ENCODE results near the gene LY6G6D. TPM values are rescaled to one million over a fixed set of nuclear protein-coding genes. Genes with fewer than 3 reads are reported as not detected.

The LY6G6D gene
- total and polyA plus RNA-seq, 7 experiments from 2014 or later, result not detected

- DNase-seq, result no peak
- no peaks in the 10 kb centered on the region for H3K9me3 ChIP-seq (ENCODE audit: control insufficient read depth in 2 of 3, low read length in 3 of 3)
- no peak overlapping the region for H3K4me3 Mint-ChIP-seq
- ChIA-PET CTCF (interaction anchor here (1.3 kb wide), 2 partner anchors 13 to 144 kb away, joined by 3 to 6 read pairs; no protein-coding TSS in a partner anchor), POLR2A (interaction anchor here (0.5 to 0.7 kb wide), 2 partner anchors 12 to 531 kb away, joined by 3 read pairs; no protein-coding TSS in a partner anchor)
- H3K4me3 ChIP-seq (ENCODE audit: low read length), result no peak overlapping the region
- no peaks in the 10 kb centered on the region for H3K27me3 Mint-ChIP-seq
- no peaks in the 10 kb centered on the region for H3K9me3 Mint-ChIP-seq
- H3K27ac Mint-ChIP-seq, result peak overlapping the region in 1 of 9 donors; percentile 61
- H3K36me3 Mint-ChIP-seq, result peaks cover 0 to 25% (median 10%) of the 10 kb centered on the region in 5 donors
- intact Hi-C loops (cut with micrococcal nuclease), result no loop called here
- no peak for ATAC-seq
- no peaks in the 10 kb centered on the region for H3K27me3 ChIP-seq (ENCODE audit: control insufficient read depth in 2 of 2, insufficient read depth in 2 of 2, low read length in 2 of 2)
- peaks cover 0 to 55% (median 21%) of the 10 kb centered on the region in 3 experiments for H3K36me3 ChIP-seq (ENCODE audit: control insufficient read depth in 2 of 3, insufficient read depth in 3 of 3, low read length in 3 of 3)
- H3K4me1 ChIP-seq (ENCODE audit: control insufficient read depth in 2 of 2, insufficient read depth in 2 of 2, low read length in 2 of 2), result peaks cover 3% of the 10 kb centered on the region in 2 donors
- peaks cover 2 to 15% (median 3%) of the 10 kb centered on the region in 7 donors for H3K4me1 Mint-ChIP-seq
- H3K27ac ChIP-seq (ENCODE audit: low read depth, low read length), result no peak overlapping the region
Measured at GRCh38 chr6:31686483-31686882, 28.7 kb upstream of the LY6G6D start.

DNA sequence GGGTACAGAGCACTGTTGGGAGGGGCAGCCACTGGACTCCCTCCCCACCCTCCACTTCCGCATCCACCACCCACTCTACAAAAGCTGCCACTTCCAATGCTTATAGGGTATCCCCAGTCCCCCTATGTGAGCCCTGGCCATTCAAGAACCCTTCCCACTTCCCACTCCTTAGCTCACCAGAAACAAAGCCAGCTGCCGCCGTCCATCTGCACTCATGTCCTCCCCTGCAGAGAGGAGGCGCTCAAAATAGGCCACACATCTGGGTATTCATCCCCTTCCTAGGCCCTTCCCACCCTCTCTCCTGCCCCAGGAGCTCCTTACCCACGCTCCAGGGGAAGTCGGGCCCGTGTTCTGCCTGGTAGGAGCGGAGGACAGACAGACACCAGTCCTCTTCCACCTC, 27.8 kb upstream of the LY6G6D start:
- DNase-seq, result no peak

GRCh38 chr6:31687860-31688693, 27.1 kb upstream of the LY6G6D start:
- POLR2A ChIA-PET, result interaction anchor here (0.7 kb wide), 1 partner anchor 151 kb away, joined by 3 read pairs; no protein-coding TSS in a partner anchor
- intact Hi-C loops (cut with micrococcal nuclease), result no loop called here
- no peaks in the 10 kb centered on the region for H3K4me1 ChIP-seq (ENCODE audit: control insufficient read depth in 2 of 2, insufficient read depth in 2 of 2, low read length in 2 of 2)
- H3K36me3 ChIP-seq (ENCODE audit: control insufficient read depth in 2 of 3, insufficient read depth in 3 of 3, low read length in 3 of 3), result peaks cover 0 to 67% (median 21%) of the 10 kb centered on the region in 3 experiments
- Mint-ChIP-seq H3K4me3 (no peak overlapping the region), H3K4me1 (peaks cover 0 to 9% (median 0%) of the 10 kb centered on the region in 7 donors), H3K36me3 (peaks cover 0 to 29% (median 10%) of the 10 kb centered on the region in 5 donors), H3K27ac (peak overlapping the region in 2 of 9 donors; percentile 39 to 48), H3K9me3 (no peaks in the 10 kb centered on the region), H3K27me3 (no peaks in the 10 kb centered on the region)
- H3K27me3 ChIP-seq (ENCODE audit: control insufficient read depth in 2 of 2, insufficient read depth in 2 of 2, low read length in 2 of 2), result no peaks in the 10 kb centered on the region
- H3K27ac ChIP-seq (ENCODE audit: low read depth, low read length), result no peak overlapping the region
- DNase-seq, result no peak
- H3K9me3 ChIP-seq (ENCODE audit: control insufficient read depth in 2 of 3, low read length in 3 of 3), result no peaks in the 10 kb centered on the region
- CTCF ChIA-PET, result interaction anchor here (1.3 kb wide), 1 partner anchor 12 kb away, joined by 6 read pairs; no protein-coding TSS in a partner anchor
- no peak for ATAC-seq
- H3K4me3 ChIP-seq (ENCODE audit: low read length), result no peak overlapping the region

More for the DNA sequence above, 27.8 kb upstream of the LY6G6D start:
- H3K9me3 Mint-ChIP-seq, result no peaks in the 10 kb centered on the region
- H3K9me3 ChIP-seq (ENCODE audit: control insufficient read depth in 2 of 3, low read length in 3 of 3), result no peaks in the 10 kb centered on the region
- peak overlapping the region in 1 of 9 donors; percentile 28 for H3K27ac Mint-ChIP-seq
- H3K4me3 Mint-ChIP-seq, result no peak overlapping the region
- H3K27me3 ChIP-seq (ENCODE audit: control insufficient read depth in 2 of 2, insufficient read depth in 2 of 2, low read length in 2 of 2), result no peaks in the 10 kb centered on the region
- peaks cover 0 to 25% (median 10%) of the 10 kb centered on the region in 5 donors for H3K36me3 Mint-ChIP-seq
- ChIA-PET POLR2A (no interaction called here), CTCF (interaction anchor here (0.5 to 1.3 kb wide), 4 partner anchors 9 to 149 kb away, joined by 3 to 6 read pairs (median 3); no protein-coding TSS in a partner anchor)
- peaks cover 0 to 9% (median 0%) of the 10 kb centered on the region in 7 donors for H3K4me1 Mint-ChIP-seq
- peaks cover 0 to 61% (median 21%) of the 10 kb centered on the region in 3 experiments for H3K36me3 ChIP-seq (ENCODE audit: control insufficient read depth in 2 of 3, insufficient read depth in 3 of 3, low read length in 3 of 3)
- no peak overlapping the region for H3K27ac ChIP-seq (ENCODE audit: low read depth, low read length)
- intact Hi-C loops (cut with micrococcal nuclease), result no loop called here
- ATAC-seq, result no peak
- no peak overlapping the region for H3K4me3 ChIP-seq (ENCODE audit: low read length)
- no peaks in the 10 kb centered on the region for H3K4me1 ChIP-seq (ENCODE audit: control insufficient read depth in 2 of 2, insufficient read depth in 2 of 2, low read length in 2 of 2)
- H3K27me3 Mint-ChIP-seq, result no peaks in the 10 kb centered on the region

- Histone ChIP-seq H3K27me3 (ENCODE audit: control insufficient read depth in 2 of 2, insufficient read depth in 2 of 2, low read length in 2 of 2) (no peaks in the 10 kb centered on the region), H3K9me3 (ENCODE audit: control insufficient read depth in 2 of 3, low read length in 3 of 3) (no peaks in the 10 kb centered on the region), H3K36me3 (ENCODE audit: control insufficient read depth in 2 of 3, insufficient read depth in 3 of 3, low read length in 3 of 3) (peaks cover 0 to 81% (median 23%) of the 10 kb centered on the region in 3 experiments), H3K27ac (ENCODE audit: low read depth, low read length) (no peak overlapping the region), H3K4me1 (ENCODE audit: control insufficient read depth in 2 of 2, insufficient read depth in 2 of 2, low read length in 2 of 2) (no peaks in the 10 kb centered on the region), H3K4me3 (ENCODE audit: low read length) (no peak overlapping the region)
- intact Hi-C loops (cut with micrococcal nuclease), result no loop called here
- DNase-seq, result no peak
- no peaks in the 10 kb centered on the region for H3K9me3 Mint-ChIP-seq
- ATAC-seq, result no peak
- H3K36me3 Mint-ChIP-seq, result peaks cover 0 to 31% (median 10%) of the 10 kb centered on the region in 5 donors
- no peak overlapping the region for H3K4me3 Mint-ChIP-seq
- no peaks in the 10 kb centered on the region for H3K27me3 Mint-ChIP-seq
- H3K27ac Mint-ChIP-seq, result peak overlapping the region in 4 of 9 donors; percentile 14 to 55 (median 27)
- CTCF ChIA-PET, result no interaction called here
- peaks cover 0 to 6% (median 0%) of the 10 kb centered on the region in 7 donors for H3K4me1 Mint-ChIP-seq
- POLR2A ChIA-PET, result interaction anchor here (0.9 to 1.3 kb wide), 2 partner anchors 9 to 173 kb away, joined by 3 to 4 read pairs; partner anchors contain the start of gene LY6G5C
Measured at GRCh38 chr6:31689249-31690110, 25.7 kb upstream of the LY6G6D start.

GRCh38 chr6:31690231-31691077, 24.7 kb upstream of the LY6G6D start:
- Histone ChIP-seq H3K36me3 (ENCODE audit: control insufficient read depth in 2 of 3, insufficient read depth in 3 of 3, low read length in 3 of 3) (peaks cover 8 to 90% (median 23%) of the 10 kb centered on the region in 3 experiments), H3K4me1 (ENCODE audit: control insufficient read depth in 2 of 2, insufficient read depth in 2 of 2, low read length in 2 of 2) (no peaks in the 10 kb centered on the region), H3K9me3 (ENCODE audit: control insufficient read depth in 2 of 3, low read length in 3 of 3) (no peaks in the 10 kb centered on the region), H3K27me3 (ENCODE audit: control insufficient read depth in 2 of 2, insufficient read depth in 2 of 2, low read length in 2 of 2) (no peaks in the 10 kb centered on the region), H3K4me3 (ENCODE audit: low read length) (no peak overlapping the region), H3K27ac (ENCODE audit: low read depth, low read length) (no peak overlapping the region)
- H3K27me3 Mint-ChIP-seq, result no peaks in the 10 kb centered on the region
- peaks cover 0 to 31% (median 10%) of the 10 kb centered on the region in 5 donors for H3K36me3 Mint-ChIP-seq
- intact Hi-C loops (cut with micrococcal nuclease), result no loop called here
- H3K4me1 Mint-ChIP-seq, result peaks cover 0 to 6% (median 0%) of the 10 kb centered on the region in 7 donors
- ATAC-seq (no peak), DNase-seq (no peak)
- no peak overlapping the region for H3K4me3 Mint-ChIP-seq
- H3K27ac Mint-ChIP-seq, result peak overlapping the region in 2 of 9 donors; percentile 32 to 59
- ChIA-PET POLR2A (interaction anchor here (0.9 to 1.3 kb wide), 4 partner anchors 9 to 173 kb away, joined by 3 to 5 read pairs (median 4); partner anchors contain the start of genes ABHD16A and LY6G5C), CTCF (interaction anchor here (0.9 kb wide), 1 partner anchor 173 kb away, joined by 3 read pairs; no protein-coding TSS in a partner anchor)
- H3K9me3 Mint-ChIP-seq, result no peaks in the 10 kb centered on the region

Data from naive thymus-derived CD4-positive, alpha-beta T cell (primary cell).